ENCODE measurements around the gene PAGR1.

The PAGR1 gene

GRCh38 chr16:29835926-29836325 is 20.0 kb downstream of the PAGR1 start:
- no peak for DNase-seq (ENCODE audit: low read depth)
- TF ChIP-seq CTCF (conservative IDR thresholded peaks at IDR 0.05; ENCODE audit: low read depth, low read length): no peak
- H3K4me3 ChIP-seq (ENCODE audit: low read length): no peak overlapping the region

- no peak for DNase-seq (ENCODE audit: low read depth)
- no peak overlapping the region for H3K4me3 ChIP-seq (ENCODE audit: low read length)
- TF ChIP-seq CTCF (conservative IDR thresholded peaks at IDR 0.05; ENCODE audit: low read depth, low read length): no peak
Observed at GRCh38 chr16:29836623-29837022, 20.7 kb downstream of the PAGR1 start.

GRCh38 chr16:29837841-29838240 is 21.9 kb downstream of the PAGR1 start:
- no peak for TF ChIP-seq CTCF (conservative IDR thresholded peaks at IDR 0.05; ENCODE audit: low read depth, low read length)
- no peak for DNase-seq (ENCODE audit: low read depth)
- no peak overlapping the region for H3K4me3 ChIP-seq (ENCODE audit: low read length)

GRCh38 chr16:29839822-29840221 is 23.9 kb downstream of the PAGR1 start:
- no peak for TF ChIP-seq CTCF (conservative IDR thresholded peaks at IDR 0.05; ENCODE audit: low read depth, low read length)
- DNase-seq (ENCODE audit: low read depth): no peak
- no peak overlapping the region for H3K4me3 ChIP-seq (ENCODE audit: low read length)

GRCh38 chr16:29840240-29840639 is 24.3 kb downstream of the PAGR1 start:
- no peak for TF ChIP-seq CTCF (conservative IDR thresholded peaks at IDR 0.05; ENCODE audit: low read depth, low read length)
- no peak for DNase-seq (ENCODE audit: low read depth)
- no peak overlapping the region for H3K4me3 ChIP-seq (ENCODE audit: low read length)

- TF ChIP-seq CTCF (conservative IDR thresholded peaks at IDR 0.05; ENCODE audit: low read depth, low read length): no peak
- H3K4me3 ChIP-seq (ENCODE audit: low read length): no peak overlapping the region
- DNase-seq (ENCODE audit: low read depth): no peak
Observed at GRCh38 chr16:29841631-29842030, 25.7 kb downstream of the PAGR1 start.

GRCh38 chr16:29842732-29843346 is 26.9 kb downstream of the PAGR1 start:
- no peak for DNase-seq (ENCODE audit: low read depth)

More at GRCh38 chr16:29842732-29843346, 26.9 kb downstream of the PAGR1 start:
- H3K4me3 ChIP-seq (ENCODE audit: low read length): no peak overlapping the region
- TF ChIP-seq CTCF (conservative IDR thresholded peaks at IDR 0.05; ENCODE audit: low read depth, low read length): no peak

Data from retinal pigment epithelial cell (primary cell).